Activated CD4-positive, alpha-beta T cell treated with anti-CD3 and anti-CD28 coated beads, Interleukin-2, amount 50 U/mL, for 16 hours (primary cell): ENCODE measurements around the gene MCHR2.
"Not testable (repeated sequence)": the region's sequence is repeated elsewhere in the genome, so short reads cannot be mapped to it uniquely, and the experiment has no call there.

Source experiments
- DNase-seq: peaks from one replicate; pipeline ENCODE4 v3.0.0-alpha.2; 2020

Gene MCHR2, protein sequence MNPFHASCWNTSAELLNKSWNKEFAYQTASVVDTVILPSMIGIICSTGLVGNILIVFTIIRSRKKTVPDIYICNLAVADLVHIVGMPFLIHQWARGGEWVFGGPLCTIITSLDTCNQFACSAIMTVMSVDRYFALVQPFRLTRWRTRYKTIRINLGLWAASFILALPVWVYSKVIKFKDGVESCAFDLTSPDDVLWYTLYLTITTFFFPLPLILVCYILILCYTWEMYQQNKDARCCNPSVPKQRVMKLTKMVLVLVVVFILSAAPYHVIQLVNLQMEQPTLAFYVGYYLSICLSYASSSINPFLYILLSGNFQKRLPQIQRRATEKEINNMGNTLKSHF

DNA sequence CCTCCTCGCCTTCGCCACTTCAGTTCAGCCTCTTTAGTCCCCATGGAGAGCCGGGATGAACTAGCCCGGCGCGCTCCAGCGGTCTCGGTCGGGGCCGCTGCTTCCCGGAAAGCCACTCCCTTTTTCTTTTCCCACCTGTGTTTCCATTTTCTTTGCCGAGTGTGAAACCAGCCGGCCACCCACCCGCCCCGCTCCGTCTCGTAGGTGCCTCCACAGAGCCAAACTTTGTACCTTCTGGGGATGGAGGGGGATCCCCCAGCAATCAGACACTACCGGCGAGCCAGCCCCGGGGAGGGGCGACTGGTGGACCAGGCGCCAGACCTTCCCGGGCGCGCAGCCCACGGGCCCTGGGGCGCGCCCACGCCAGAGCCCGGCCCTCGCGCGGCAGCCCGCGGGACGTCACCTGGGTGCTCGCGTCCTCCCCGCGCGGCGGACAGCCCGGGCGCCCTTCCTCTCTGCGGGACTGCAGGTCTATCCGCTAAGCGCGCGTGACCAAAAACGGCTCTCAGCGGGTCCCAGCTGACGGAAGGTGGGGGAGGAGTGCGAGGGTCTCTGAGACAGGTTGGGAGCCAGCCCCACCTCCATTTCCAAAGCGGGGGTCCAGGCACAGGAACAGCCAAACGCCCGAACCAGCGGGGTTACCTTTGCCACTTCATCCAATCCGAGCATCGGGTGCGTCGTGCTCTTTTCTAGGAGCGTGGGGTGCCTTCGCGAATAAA lies at the start of gene MCHR2:
TSS of gene MCHR2 (minus strand) at position 691 of the 719 bp plus-strand sequence. CDS start 38,076 bp downstream, outside the sequence.
- DNase-seq = no peak

- DNase-seq = not testable (repeated sequence)
Measured at GRCh38 chr6:100038546-100038945, 44.5 kb upstream of the MCHR2 start.

DNA sequence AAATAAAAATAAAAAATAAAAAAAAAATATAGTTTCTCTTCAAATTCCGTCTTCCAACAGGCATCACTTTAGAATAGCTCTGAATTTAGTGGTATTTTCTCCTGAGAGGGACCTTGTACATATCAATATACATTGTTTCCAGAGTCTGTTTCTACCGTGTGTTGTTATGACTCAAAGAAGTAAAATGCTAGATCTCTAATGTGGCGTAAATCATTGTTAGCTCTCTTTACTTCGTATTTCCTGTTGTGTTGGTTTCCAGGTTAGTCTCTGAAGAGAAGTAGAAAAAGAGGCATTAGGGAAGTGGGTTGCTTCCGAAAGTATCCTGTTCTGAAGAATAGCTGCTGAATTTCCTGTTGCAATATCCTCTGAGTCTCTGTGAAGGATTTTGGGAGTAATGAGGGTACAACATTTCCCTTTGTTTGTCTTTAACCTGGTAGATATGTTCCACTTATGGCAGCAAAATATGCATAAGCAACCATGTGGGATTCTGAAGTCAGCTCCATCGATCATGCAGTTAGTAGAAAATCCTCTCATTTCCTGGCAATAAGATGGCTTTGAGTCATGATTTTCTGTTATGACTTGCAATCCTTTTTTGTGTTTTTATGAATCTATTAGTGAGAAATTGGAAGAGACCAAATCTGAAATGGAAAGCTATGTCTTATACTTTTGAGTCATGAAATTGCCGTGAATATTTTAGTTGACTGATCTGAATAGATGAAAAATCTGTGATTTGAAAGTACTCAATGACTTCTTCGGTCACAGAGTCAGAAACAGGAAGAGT lies 42.0 kb upstream of the MCHR2 start:
- peak; percentile 61 for DNase-seq

- DNase-seq = no peak
Measured at GRCh38 chr6:100023798-100024197, 29.8 kb upstream of the MCHR2 start.

DNA sequence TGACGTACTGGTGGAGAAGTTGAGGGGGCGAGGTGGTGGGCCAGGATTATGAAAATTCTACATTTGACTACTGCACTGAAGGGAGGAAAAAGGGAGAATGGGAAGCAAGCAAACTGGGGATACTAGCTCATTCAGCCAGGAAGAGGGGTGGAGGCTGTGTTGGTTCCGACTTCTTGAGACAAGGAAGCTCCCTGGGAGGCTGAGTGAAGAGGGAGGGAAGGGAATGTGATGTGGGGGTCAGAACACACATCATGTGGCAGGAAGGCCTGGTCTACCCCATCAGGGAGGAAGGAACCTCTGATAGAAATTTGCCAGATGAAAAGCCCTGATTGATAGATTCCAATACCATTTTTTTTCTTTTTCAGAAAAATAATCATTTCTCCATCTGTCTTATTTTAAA lies 28.8 kb upstream of the MCHR2 start:
- no peak for DNase-seq

- DNase-seq = no peak
Measured at GRCh38 chr6:100008857-100009256, 14.8 kb upstream of the MCHR2 start.

DNA sequence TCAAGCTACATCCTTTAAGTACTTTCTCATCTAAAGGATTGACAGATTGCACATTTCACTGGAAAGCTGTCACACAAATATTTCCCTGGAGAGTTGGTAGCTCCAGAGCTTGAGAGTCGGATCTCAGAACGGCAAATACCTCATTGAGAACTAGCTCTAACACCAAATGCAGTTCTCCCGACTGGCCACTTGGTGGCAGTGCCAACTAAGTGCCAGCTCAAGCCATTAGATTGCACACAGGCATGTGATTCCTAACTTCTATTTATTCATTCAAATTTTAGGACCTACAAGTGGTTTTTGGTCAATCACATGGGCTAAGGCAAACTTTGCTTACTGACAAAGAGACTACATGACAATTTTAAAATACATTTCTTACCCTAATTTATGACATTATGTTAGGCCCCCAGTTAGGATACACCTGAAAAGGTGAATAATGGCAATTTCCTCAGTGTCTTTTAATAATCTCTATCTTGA lies 7.9 kb upstream of the MCHR2 start:
- DNase-seq = peak; percentile 57

DNA sequence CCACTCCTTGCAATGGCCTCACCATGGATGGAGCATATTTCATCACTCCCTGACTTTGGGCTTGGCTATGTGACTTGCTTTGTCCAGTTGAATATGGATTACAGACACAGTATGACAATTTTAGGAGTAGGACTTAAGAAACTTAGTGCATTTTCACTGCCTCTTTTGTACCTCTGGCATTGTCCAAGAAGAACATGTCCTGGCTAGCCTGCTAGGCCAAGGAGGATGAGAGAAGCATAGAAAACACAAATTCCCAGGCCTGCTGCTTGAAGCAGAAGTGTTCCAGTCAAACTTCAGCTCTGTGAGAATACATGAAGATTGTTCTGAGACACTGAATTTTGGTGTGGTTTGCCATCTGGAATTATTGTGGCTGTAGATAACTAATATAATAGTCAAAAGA lies 3.1 kb upstream of the MCHR2 start:
- DNase-seq = no peak

- no peak for DNase-seq
Measured at GRCh38 chr6:99995916-99996315, 1.9 kb upstream of the MCHR2 start.

- no peak for DNase-seq
Measured at GRCh38 chr6:99993146-99993532, 884 bp downstream of the MCHR2 start.

DNA sequence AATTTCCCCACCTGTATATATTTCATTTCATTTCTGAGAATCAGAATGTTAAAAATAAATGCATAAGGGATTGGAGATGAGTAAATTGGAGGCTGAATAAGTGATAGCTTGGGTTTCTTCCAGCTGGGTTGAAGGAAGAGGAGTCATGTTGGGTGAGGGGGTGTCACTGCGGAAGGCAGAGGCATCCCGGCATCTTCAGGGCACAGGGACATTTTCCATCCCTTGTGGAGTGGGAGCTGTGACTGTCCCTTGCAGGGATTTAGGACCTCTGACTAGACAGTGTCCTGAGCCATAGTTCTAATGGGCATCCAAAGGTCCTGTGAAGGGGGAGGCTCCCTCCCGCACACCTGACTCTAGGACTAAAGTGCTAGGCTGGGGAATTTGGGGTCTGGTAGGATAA lies 2.1 kb downstream of the MCHR2 start:
- no peak for DNase-seq

GRCh38 chr6:99980741-99981140 lies 13.3 kb downstream of the MCHR2 start:
- no peak for DNase-seq

- no peak for DNase-seq
Measured at GRCh38 chr6:99979953-99980352, 14.1 kb downstream of the MCHR2 start.

DNA sequence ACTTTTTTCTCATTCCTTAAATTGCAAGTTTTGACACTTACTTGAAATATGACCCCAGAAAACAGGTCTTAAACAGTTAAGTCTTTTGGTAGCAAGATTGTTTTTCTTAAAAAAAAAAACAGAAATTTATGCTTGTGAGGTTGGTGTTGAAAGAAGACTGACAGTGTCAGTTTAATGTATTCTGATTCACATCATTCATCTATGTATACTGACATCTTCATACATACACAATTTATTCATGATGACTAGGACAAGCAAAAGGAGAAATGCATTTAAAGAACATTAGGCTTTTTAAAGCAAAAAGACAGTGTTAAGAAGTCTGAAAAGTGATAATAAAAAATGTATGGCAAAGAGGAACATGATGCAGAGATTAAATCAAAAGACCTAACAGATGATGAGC lies 27.0 kb downstream of the MCHR2 start:
- DNase-seq = no peak

- DNase-seq = no peak
Measured at GRCh38 chr6:99960027-99960426, 34.0 kb downstream of the MCHR2 start.

DNA sequence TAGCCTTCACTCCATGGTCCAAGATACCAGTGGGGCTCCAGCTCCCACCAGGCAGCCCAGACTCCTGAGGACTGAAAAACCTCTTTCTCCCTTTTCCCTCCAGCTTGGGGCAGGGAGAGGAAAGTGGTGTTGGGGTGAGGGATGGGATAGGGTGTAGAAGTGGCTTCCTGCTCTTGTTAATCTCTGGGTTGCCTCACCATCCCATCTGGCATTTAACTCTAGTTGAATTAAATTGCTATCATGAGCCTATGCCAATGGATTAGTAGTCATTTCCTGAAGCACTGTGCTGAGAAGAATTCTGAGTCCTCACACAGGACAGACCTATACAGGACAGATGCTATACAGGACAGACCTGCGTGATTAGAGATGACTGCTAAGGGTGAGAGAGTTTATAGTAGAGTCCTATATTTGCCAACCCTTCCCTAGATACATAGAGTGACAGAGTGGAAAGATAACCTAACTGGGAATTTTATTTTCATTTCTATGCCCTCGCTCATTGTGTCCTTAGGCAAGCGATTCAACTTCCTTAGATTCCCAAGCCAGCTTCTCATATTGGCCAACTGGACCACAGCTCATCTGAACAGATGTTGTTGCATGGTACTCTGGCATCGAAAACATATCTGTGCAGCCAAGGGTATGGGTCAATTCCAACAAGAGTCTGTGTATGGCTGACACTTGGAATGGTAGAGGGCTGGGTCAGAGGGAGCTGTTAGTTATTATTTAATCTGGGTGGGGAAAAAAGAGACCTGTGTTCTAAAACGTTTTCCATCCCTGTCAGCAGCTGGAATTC lies 42.8 kb downstream of the MCHR2 start:
- DNase-seq = no peak

DNA sequence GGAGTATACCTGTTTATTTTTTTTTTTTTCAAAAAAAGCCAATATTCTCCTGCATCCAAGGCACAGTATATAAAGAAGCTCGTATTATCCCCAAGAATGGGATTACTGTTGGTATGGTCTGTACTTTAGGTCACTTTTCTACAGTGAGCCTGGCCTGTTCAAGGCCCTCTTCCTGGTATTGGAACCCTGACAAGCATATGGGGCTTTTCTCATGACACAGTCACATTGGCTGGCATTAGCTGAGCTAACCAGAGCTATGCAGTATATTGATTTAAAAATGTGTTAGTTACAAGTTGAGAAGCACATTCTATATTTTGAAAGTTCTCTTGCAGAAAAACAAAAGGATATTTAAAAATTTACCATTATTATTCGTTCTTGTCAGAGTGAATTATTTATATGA lies 48.0 kb downstream of the MCHR2 start:
- no peak for DNase-seq

DNA sequence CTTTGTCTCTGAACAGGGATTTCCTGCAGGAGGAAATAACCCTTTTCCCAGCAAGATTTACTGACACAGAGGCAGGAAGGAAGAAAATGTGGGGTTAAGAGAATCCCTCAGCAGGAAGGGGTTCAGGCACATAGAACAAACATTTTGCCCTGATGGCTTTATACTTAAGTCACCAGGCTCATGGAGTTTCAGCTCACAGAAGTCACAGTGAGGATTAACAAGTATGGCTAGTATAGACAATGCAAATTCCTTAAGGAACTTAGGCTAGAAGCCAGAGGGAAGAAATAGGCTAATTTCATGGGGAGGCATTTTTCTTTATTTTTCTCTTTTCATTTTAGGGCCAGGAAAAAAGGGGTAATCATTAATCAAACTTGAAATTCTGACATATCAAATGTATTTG lies 50.2 kb downstream of the MCHR2 start:
- DNase-seq = no peak

DNA sequence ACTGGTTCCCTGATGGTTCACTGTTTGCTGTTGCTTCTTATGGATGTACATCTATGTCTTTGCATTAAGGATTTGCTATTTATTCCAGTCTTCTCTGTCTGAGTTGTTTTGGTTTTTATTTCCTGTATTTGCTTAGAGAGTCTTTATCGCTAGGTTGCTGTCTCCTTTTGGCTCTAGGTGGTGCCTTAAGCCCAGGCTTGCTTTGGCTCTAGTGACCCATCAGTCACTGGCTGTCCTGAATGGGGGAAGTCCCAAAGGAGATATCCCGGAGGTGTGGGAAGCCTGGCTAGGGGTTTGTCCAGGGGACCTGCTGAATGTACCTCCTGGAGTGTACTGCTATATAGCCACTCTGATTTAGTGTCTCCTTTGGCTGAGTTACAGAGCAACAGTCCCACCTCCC lies 53.4 kb downstream of the MCHR2 start:
- DNase-seq = no peak

- no peak for DNase-seq
Measured at GRCh38 chr6:99933129-99933528, 60.9 kb downstream of the MCHR2 start.

GRCh38 chr6:99912657-99913056 lies 81.4 kb downstream of the MCHR2 start:
- no peak for DNase-seq

GRCh38 chr6:99905209-99906106 lies 88.6 kb downstream of the MCHR2 start:
- peak; percentile 32 for DNase-seq
